ENCODE measurements around the gene TMEM132A.
A peak's percentile ranks its signal among the peaks of the same experiment; 100 is the strongest.

TMEM132A gene

GRCh38 chr11:60879104-60879503 is 45.2 kb upstream of the TMEM132A start:
- TF ChIP-seq CTCF (IDR thresholded peaks at IDR 0.05; ENCODE audit: low read depth, low read length) (no peak), MAX (IDR thresholded peaks at IDR 0.05; ENCODE audit: low read depth, low read length) (no peak), MYC (IDR thresholded peaks at IDR 0.05; ENCODE audit: low read depth, low read length) (no peak), POLR2A (IDR thresholded peaks at IDR 0.05; ENCODE audit: extremely low read depth, insufficient read length) (no peak)
- DNase-seq (ENCODE audit: low read depth), result no peak
- H3K4me3 ChIP-seq (ENCODE audit: low read depth, low read length), result no peak overlapping the region

DNA sequence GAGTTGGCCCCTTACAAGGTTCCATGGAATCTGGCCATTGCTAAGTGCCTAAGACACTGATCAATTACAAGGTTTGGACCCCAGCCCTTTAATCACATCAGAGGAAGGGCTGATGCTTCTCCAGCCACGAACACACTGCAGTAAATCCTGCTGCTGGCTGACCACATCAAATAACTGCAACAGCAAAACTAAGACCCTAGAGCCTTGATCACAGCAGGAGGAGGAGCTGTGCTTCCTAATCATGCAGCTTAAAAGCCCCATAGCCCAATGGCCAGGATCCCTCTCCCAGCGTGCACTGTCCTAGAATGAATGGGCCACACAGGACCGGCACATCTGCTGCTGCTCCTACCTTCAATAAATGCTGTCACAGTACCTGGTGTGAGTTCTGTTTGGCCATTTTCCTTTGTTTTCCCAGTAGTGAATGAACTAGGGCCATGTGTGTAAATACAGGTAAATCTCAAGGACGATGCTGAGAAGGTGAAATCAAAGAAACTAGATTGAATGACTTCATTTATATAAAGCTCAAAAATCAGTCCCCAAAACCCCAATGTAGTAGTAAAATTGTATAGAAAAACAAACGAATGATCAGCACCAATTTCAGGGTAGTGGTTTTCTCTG is 44.2 kb upstream of the TMEM132A start:
- no peak for DNase-seq (ENCODE audit: low read depth)
- TF ChIP-seq MAX (IDR thresholded peaks at IDR 0.05; ENCODE audit: low read depth, low read length), result no peak
- H3K4me3 ChIP-seq (ENCODE audit: low read depth, low read length), result no peak overlapping the region

GRCh38 chr11:60880643-60881282 is 43.5 kb upstream of the TMEM132A start:
- H3K4me3 ChIP-seq (ENCODE audit: low read depth, low read length), result no peak overlapping the region
- TF ChIP-seq POLR2A (IDR thresholded peaks at IDR 0.05; ENCODE audit: extremely low read depth, insufficient read length) (no peak), MYC (IDR thresholded peaks at IDR 0.05; ENCODE audit: low read depth, low read length) (no peak), CTCF (IDR thresholded peaks at IDR 0.05; ENCODE audit: low read depth, low read length) (no peak), MAX (IDR thresholded peaks at IDR 0.05; ENCODE audit: low read depth, low read length) (no peak)
- no peak for DNase-seq (ENCODE audit: low read depth)

- DNase-seq (ENCODE audit: low read depth), result peak; percentile 74
- no peak overlapping the region for H3K4me3 ChIP-seq (ENCODE audit: low read depth, low read length)
- TF ChIP-seq POLR2A (IDR thresholded peaks at IDR 0.05; ENCODE audit: extremely low read depth, insufficient read length) (no peak), CTCF (IDR thresholded peaks at IDR 0.05; ENCODE audit: low read depth, low read length) (peak; percentile 63), MAX (IDR thresholded peaks at IDR 0.05; ENCODE audit: low read depth, low read length) (0 out of 2 replicates have a peak, but pooled peaks have one; percentile 27), MYC (IDR thresholded peaks at IDR 0.05; ENCODE audit: low read depth, low read length) (peak; percentile 41; the same call in 1 of the 2 replicates)
These were observed 36.7 kb upstream of the TMEM132A start for GRCh38 chr11:60887556-60887955.

- no peak for DNase-seq (ENCODE audit: low read depth)
- no peak overlapping the region for H3K4me3 ChIP-seq (ENCODE audit: low read depth, low read length)
These were observed 34.4 kb upstream of the TMEM132A start for GRCh38 chr11:60889869-60890311.

More at GRCh38 chr11:60889869-60890311, 34.4 kb upstream of the TMEM132A start:
- TF ChIP-seq POLR2A (IDR thresholded peaks at IDR 0.05; ENCODE audit: extremely low read depth, insufficient read length), result no peak
- TF ChIP-seq MAX (IDR thresholded peaks at IDR 0.05; ENCODE audit: low read depth, low read length), result no peak
- no peak for TF ChIP-seq CTCF (IDR thresholded peaks at IDR 0.05; ENCODE audit: low read depth, low read length)
- no peak for TF ChIP-seq MYC (IDR thresholded peaks at IDR 0.05; ENCODE audit: low read depth, low read length)

Data from NB4 (cell line).